IPS-18c (cell line): ENCODE measurements around the gene NFATC3.

Source experiments
- H3K4me3 ChIP-seq: 2 replicates; pipeline ENCODE4 v1.7.0; 2013; ENCODE audit warnings: low read depth, mild to moderate bottlenecking, low read length, moderate library complexity; ENCODE audit not compliant: insufficient read depth
- H3K9me3 ChIP-seq: one replicate; pipeline ENCODE4 v1.6.1; 2013; ENCODE audit warnings: mild to moderate bottlenecking, low read length, moderate library complexity; ENCODE audit not compliant: control insufficient read depth, insufficient read depth

The NFATC3 gene

GRCh38 chr16:68259007-68259825 lies 174.0 kb downstream of the NFATC3 start:
- Histone ChIP-seq H3K9me3 (peaks cover 2% of the 10 kb centered on the region), H3K4me3 (no peak overlapping the region)

GRCh38 chr16:68263559-68264127 lies 178.5 kb downstream of the NFATC3 start:
- H3K4me3 ChIP-seq = peak overlapping the region; percentile 87

DNA sequence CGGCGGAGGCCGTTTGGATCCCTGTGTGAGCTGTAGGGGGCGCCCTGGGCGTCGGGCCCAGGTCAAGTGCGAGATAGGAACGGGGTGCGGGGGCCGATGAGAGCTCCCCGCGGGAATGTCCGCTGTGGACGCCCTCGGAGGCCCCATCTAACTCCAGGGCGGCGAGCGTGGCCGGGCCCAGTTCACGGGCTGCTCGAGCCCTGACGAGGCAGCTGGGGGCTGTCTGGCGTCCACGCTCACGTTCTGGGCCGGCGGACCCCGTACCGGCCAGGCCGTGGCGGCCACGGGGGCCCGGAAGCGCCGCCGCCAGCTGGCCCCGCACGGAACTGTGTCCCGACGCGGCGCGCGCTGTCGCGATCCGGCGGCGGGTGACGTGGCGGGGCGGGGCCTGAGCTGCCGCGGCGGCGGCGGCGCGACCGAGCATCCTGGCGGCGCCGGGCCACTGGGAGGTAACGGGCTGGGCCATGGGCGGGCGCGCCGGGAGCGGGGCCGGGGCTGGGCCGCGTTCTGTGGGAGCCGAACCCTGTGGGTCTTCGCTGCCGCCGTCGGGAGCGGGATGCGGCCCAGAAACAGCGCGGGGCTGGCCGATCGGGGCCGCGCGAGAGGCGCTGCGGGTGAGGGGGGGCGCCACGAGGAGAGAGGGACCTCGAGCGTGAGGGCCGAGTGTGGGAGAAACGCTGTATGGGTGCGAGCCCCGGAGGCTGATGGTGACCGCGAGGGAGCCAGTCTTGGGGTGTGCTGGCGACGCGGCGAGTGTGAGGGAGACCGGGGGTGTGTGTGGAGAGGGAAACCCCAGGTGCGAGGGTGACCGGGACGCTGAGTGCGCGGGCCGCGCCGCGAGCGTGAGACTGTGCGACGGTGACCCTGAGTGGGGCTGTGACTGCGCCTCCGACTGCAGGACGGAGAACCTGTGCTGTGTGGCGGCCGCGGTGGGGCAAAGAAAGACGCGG lies 179.2 kb downstream of the NFATC3 start, which contains the start of gene SLC7A6:
TSS of gene SLC7A6 (plus strand) at position 399 of the 950 bp plus-strand sequence. CDS start 10,201 bp downstream, outside the sequence.
- H3K4me3 ChIP-seq = peak within 1 kb of the TSS; percentile 87

More at GRCh38 chr16:68263559-68264127, 178.5 kb downstream of the NFATC3 start:
- H3K9me3 ChIP-seq = peaks cover 2% of the 10 kb centered on the region

DNA sequence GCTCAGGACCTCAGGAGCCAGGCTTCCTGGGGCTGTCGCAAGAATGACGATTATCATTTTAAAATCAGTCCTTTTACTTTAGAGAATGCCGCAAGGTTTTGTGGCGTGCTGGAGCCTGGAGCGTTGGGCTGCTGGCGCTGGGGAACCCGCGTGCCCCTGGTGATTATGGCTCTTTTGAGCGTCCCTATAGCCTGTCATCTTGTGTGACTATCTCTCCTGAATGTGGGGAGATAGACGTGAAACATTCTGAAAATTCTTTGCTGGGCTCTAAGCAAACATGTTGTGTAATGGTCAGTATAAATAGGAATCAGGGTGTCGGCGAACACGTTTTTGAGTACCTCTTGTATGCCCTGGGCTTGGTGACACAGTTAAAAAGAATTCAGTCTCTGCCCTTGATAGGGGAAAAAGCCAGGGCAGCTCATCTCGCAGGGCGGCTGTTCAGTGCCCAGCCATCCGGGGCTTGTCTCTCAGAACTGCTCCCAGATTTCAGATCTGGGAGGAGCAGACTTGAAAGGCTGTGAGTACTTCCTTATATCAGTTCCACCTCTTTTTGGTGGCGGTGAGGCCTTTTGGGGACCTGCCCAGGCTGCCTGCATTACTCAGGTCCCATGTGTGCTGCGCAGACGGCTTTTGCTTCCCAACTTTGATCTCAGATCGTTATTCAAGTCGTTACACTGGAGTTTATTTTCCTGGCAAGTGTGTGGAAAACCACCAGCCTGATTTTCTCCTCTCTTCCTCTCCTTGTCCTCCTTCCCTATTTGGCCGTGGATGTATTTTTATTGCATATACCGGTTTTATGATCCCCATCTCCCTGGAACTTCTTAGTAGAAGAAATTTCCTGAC lies 180.1 kb downstream of the NFATC3 start:
- H3K4me3 ChIP-seq = peak overlapping the region; percentile 87
- peaks cover 1% of the 10 kb centered on the region for H3K9me3 ChIP-seq

More for the DNA sequence above, 179.2 kb downstream of the NFATC3 start, which contains the start of gene SLC7A6:
- peaks cover 2% of the 10 kb centered on the region for H3K9me3 ChIP-seq

GRCh38 chr16:68267612-68268405 lies 182.6 kb downstream of the NFATC3 start:
- peak overlapping the region; percentile 28; the same call in 1 of the 2 replicates for H3K4me3 ChIP-seq

DNA sequence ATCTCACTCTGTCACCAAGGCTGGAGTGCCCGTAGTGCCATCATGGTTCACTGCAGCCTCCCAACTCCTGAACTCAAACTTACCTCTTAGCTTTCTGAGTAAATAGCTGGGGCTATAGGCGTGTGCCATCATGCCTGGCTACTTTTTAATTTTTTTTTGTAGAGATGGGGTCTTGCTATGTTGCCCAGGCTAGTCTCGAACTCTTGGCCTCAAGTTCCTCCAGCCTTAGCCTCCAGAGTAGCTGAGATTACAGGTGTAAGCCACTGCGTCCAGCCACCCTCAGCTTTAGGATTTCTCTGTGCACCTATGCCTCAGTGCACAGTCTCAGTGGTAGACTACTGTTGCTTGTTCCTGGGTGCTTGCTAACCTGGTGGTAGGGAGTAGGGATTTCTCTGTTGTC lies 184.6 kb downstream of the NFATC3 start:
- Histone ChIP-seq H3K9me3 (peaks cover 3% of the 10 kb centered on the region), H3K4me3 (no peak overlapping the region)

More at GRCh38 chr16:68267612-68268405, 182.6 kb downstream of the NFATC3 start:
- peaks cover 3% of the 10 kb centered on the region for H3K9me3 ChIP-seq

GRCh38 chr16:68270353-68270752 lies 185.2 kb downstream of the NFATC3 start:
- no peak overlapping the region for H3K4me3 ChIP-seq

GRCh38 chr16:68272507-68273209 lies 187.5 kb downstream of the NFATC3 start:
- Histone ChIP-seq H3K4me3 (no peak overlapping the region), H3K9me3 (peaks cover 3% of the 10 kb centered on the region)

More at GRCh38 chr16:68270353-68270752, 185.2 kb downstream of the NFATC3 start:
- H3K9me3 ChIP-seq = peaks cover 3% of the 10 kb centered on the region

GRCh38 chr16:68273459-68273858 lies 188.3 kb downstream of the NFATC3 start:
- H3K4me3 ChIP-seq = no peak overlapping the region
- H3K9me3 ChIP-seq = peaks cover 3% of the 10 kb centered on the region

- H3K9me3 ChIP-seq = peaks cover 3% of the 10 kb centered on the region
- no peak overlapping the region for H3K4me3 ChIP-seq
Observed at GRCh38 chr16:68273896-68274295, 188.7 kb downstream of the NFATC3 start.

DNA sequence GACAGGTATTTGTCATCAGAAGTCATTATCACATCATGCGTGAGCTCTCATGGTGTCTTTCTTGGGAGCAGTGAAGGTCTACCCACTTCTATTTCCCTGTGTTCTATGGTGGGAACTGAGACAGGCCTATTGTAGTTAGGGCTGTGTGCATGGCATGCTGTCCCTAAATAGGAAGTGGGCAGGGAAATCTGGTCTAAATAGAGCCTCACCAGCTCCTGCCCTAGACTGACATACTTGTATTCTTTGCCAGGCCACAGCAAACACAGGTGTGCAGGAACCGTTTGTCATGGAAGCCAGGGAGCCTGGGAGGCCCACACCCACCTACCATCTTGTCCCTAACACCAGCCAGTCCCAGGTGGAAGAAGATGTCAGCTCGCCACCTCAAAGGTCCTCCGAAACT lies 189.3 kb downstream of the NFATC3 start:
- Histone ChIP-seq H3K9me3 (peaks cover 3% of the 10 kb centered on the region), H3K4me3 (no peak overlapping the region)

DNA sequence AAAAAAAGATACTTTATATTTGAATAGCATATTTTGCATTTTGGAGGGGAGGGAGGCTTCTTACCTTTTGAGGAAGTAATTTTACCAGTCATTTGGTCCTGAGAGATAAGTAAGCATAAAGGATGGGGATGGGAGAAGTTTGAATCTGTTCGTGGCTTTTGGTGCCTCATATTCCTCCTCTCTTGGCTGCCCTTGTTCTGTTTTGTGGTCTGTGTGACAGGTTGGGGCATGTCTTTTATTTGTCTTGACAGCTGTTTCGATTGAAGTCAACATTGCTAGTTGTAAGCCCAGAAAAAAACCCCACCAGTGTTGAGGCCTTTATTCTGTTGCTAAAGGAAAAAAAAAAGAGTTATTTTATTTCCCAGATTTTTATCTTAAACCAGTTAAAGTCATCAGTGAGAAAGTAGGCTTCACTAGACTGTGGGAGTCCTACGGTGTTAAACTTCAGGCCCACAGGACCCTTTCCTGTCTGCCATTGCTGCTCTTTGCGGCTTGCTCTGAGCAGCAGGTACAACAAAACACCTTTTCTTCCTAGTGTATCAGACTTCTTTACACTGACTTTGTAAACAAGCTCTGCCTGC lies 190.5 kb downstream of the NFATC3 start:
- Histone ChIP-seq H3K9me3 (peaks cover 3% of the 10 kb centered on the region), H3K4me3 (no peak overlapping the region)

DNA sequence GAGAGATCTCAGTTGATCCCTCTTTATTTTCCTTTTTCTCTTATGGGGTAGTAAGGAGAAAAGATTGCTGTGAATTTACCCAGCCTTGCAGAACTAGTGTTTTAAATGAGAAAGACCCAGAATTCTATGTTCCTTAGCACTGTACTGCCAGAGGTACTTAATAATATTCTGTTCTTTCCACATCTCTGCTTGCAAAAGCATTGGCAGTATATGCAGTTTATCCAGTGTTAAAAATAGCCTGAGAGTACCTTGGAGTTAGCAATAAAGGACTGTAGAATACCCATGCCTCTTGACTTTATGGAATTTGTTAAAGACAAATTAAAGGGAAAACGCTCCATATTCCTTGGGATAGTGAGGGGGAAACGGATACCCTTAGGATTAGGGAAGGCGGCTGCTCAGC lies 191.1 kb downstream of the NFATC3 start:
- Histone ChIP-seq H3K4me3 (no peak overlapping the region), H3K9me3 (no peaks in the 10 kb centered on the region)
